Measurements from ENCODE around the gene KCNMA1. TPM values are rescaled to one million over a fixed set of nuclear protein-coding genes. Genes with fewer than 3 reads are reported as not detected.

KCNMA1 gene
- total RNA-seq, 1 donor from 2014 or later = not detected

DNA sequence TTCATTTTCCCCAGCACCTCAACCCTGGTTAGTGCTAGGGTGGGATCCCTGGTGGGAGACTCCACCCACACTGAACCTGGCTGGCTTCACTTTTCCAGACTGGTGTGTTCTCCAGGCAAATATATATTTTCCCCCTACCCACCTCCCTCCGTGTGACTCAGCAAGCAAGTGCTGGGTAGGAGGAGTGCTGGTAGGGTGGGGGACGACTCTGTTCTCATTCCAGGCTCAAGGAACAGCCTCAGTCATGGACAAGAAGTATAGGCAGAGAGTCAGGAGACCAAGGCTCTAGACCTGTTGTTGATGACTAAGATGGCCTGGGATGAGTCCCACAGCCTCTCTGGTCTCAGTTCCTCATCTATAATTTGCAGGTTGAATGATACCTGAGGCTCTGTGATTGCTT, 328.1 kb downstream of the KCNMA1 start:
- H3K27me3 Mint-ChIP-seq = no peaks in the 10 kb centered on the region
- no peaks in the 10 kb centered on the region for H3K4me1 Mint-ChIP-seq
- intact Hi-C loops (cut with micrococcal nuclease) = no loop called here
- DNase-seq = no peak
- no peak overlapping the region for H3K4me3 Mint-ChIP-seq
- H3K36me3 Mint-ChIP-seq (ENCODE audit: low read depth) = no peaks in the 10 kb centered on the region
- H3K9me3 Mint-ChIP-seq = no peaks in the 10 kb centered on the region
- no peak overlapping the region for H3K27ac Mint-ChIP-seq

DNA sequence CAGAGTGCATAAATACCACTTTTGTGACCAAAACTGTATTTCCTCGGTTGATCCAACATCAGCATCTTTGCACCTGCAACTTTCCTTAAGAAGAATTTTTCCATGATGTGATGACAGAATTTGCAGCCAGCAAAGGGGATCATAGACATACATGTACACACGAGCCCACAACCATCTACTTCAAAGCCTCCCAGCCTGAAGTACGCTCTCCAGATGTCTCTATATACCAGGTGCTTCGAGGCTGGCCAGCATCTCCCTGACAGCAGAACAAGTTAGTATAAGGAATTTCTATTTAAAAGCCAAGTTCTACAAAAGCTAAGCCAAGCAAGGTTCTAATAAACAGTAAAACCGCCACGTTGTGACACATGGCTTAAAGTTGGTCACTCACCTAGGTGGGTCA, 328.5 kb downstream of the KCNMA1 start:
- intact Hi-C loops (cut with micrococcal nuclease) = no loop called here
- Mint-ChIP-seq H3K36me3 (ENCODE audit: low read depth) (no peaks in the 10 kb centered on the region), H3K9me3 (no peaks in the 10 kb centered on the region), H3K27ac (no peak overlapping the region), H3K4me1 (no peaks in the 10 kb centered on the region), H3K4me3 (no peak overlapping the region), H3K27me3 (no peaks in the 10 kb centered on the region)
- DNase-seq = no peak

DNA sequence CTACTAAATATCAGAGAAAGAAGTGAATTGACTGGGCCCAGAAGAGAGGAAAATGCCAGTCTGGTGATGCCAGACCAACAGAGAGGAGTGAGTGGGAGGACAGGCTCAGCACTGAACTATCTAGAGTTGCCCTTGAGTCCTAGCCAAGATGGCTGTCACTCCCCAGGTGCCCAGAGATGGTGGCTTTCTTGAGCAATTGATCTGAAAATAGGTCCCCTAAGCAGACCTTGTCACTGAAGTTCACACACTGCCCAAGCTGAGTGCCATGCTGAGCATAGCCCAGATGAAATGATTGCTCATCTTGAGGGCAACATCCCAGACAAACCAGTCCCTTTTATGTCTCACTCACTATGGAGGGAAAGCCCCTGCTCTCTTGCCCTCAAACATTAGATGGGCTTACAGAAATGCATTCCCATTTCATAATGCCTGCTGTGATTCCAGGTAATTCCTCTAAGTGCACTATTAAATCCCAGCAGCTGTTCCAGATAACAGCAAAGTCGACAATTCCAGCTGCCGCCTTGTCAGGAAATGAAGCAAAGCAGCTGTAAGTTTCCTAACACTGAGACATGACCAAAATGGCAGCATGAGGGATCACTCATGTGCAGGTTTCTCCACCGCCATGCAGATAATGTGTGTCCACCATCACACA, 329.4 kb downstream of the KCNMA1 start:
- Mint-ChIP-seq H3K27ac (no peak overlapping the region), H3K27me3 (no peaks in the 10 kb centered on the region), H3K36me3 (ENCODE audit: low read depth) (no peaks in the 10 kb centered on the region), H3K4me1 (no peaks in the 10 kb centered on the region), H3K4me3 (no peak overlapping the region), H3K9me3 (no peaks in the 10 kb centered on the region)
- no peak for DNase-seq
- intact Hi-C loops (cut with micrococcal nuclease) = no loop called here

DNA sequence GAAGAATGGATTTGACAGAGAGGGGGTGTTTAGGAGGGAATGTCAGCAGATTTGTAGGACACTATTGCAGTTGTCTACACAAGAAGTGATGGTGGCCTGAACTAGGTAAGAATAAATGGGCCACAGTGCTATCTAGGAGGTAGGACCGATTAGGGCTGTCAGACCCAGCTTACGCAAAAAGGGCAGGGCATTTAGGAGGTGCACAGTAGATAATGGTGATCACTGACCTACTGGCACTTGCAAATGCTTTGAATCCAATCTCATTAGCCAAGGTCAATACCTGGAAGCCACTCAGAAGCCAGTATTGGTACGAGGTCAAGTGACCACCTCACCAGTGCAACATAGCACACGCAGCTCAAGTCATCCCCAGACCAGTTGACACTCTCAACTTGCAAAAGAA, 330.9 kb downstream of the KCNMA1 start:
- no peak for DNase-seq
- intact Hi-C loops (cut with micrococcal nuclease) = no loop called here
- no peaks in the 10 kb centered on the region for H3K4me1 Mint-ChIP-seq
- H3K4me3 Mint-ChIP-seq = no peak overlapping the region
- no peak overlapping the region for H3K27ac Mint-ChIP-seq
- H3K27me3 Mint-ChIP-seq = no peaks in the 10 kb centered on the region
- no peaks in the 10 kb centered on the region for H3K36me3 Mint-ChIP-seq (ENCODE audit: low read depth)
- H3K9me3 Mint-ChIP-seq = peaks cover 5% of the 10 kb centered on the region

DNA sequence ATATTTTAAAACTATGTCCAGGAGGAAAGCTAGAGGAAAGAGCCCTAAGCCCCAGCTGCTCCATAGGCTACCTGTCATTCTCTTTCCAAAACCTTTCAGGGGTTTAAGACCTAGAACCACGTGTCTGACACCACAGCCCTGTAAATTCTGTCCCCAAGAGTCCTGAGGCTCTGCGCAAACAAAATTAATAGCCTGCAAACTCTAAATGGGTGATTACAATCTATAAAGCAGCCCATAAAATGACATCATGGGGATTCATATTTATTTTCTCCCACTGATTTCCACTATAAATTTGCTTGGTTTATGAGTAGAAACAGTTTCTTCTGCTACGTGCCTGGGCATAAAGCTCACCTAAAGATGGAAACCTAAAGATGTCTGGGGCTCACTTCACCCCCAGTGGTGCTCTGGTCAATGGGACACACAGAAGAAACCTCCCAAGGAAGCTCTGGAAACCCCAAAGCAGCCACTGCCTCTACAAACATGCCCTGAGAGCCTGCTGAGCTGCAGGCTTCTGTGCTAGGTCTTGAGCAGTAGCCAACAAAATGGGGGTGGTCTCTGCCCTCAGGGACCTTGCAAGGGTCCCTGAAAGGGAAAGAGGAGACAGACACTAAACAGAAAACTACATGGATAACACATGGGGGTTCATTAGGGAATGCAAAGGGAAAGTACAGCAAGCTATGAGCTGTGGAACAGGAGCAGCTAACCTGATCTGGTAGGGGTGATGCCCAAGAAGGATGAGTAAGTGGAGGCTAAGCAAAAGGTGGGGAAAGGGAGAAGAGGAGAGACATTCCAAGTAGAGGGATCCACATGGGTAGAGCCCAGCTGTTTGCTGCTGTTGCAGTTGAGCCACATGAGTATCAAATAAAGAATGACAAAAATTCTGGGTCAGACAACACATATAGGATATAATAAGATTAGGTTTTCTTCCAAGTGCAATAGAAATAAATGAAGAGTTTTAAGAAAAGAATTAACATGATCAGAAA, 331.7 kb downstream of the KCNMA1 start:
- H3K4me1 Mint-ChIP-seq = no peaks in the 10 kb centered on the region
- no peak overlapping the region for H3K4me3 Mint-ChIP-seq
- DNase-seq = no peak
- H3K27me3 Mint-ChIP-seq = no peaks in the 10 kb centered on the region
- intact Hi-C loops (cut with micrococcal nuclease) = no loop called here
- H3K36me3 Mint-ChIP-seq (ENCODE audit: low read depth) = no peaks in the 10 kb centered on the region
- H3K27ac Mint-ChIP-seq = no peak overlapping the region
- H3K9me3 Mint-ChIP-seq = peaks cover 5% of the 10 kb centered on the region

DNA sequence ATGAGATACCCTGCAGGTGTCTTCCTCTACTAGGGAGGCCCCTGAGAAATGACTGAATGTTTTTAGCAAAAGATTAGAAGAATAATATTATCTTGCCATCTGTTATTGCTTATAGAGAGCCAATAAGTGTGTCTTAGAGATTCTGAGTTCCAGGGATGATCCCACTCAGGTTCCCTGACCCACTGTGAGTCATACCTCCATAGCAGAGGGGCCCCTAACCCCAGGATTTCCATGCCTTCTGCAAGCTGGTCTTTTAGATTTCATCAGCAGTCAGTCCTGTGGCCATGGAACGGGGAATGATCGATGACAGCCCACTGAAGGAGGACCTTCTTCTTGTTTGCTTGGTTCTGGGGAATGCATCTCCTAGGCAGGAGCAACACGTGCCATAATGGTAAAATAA, 333.4 kb downstream of the KCNMA1 start:
- Mint-ChIP-seq H3K36me3 (ENCODE audit: low read depth) (no peaks in the 10 kb centered on the region), H3K4me1 (no peaks in the 10 kb centered on the region), H3K9me3 (peaks cover 5% of the 10 kb centered on the region), H3K4me3 (no peak overlapping the region), H3K27me3 (no peaks in the 10 kb centered on the region), H3K27ac (no peak overlapping the region)
- intact Hi-C loops (cut with micrococcal nuclease) = no loop called here
- no peak for DNase-seq

DNA sequence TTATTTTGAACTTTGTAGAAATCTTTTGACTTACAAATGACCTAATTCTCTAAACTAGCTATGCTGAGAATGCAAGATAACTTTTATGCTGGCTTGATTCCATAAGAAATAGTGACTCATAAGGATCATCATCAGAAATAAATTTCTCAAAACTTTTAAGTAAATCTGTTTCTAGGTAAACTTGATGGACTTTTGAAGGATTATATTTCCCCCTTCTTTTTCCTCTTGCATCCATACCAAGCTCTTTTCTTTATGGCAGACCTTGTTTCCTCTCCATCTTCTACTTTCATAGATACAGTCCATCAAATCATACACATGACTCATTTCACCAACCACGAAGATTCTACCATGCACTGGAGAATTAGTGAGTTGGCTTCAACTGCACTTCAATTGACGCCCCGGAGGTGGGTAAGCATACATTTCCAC, 336.3 kb downstream of the KCNMA1 start:
- Mint-ChIP-seq H3K4me1 (no peaks in the 10 kb centered on the region), H3K27me3 (no peaks in the 10 kb centered on the region)

DNA sequence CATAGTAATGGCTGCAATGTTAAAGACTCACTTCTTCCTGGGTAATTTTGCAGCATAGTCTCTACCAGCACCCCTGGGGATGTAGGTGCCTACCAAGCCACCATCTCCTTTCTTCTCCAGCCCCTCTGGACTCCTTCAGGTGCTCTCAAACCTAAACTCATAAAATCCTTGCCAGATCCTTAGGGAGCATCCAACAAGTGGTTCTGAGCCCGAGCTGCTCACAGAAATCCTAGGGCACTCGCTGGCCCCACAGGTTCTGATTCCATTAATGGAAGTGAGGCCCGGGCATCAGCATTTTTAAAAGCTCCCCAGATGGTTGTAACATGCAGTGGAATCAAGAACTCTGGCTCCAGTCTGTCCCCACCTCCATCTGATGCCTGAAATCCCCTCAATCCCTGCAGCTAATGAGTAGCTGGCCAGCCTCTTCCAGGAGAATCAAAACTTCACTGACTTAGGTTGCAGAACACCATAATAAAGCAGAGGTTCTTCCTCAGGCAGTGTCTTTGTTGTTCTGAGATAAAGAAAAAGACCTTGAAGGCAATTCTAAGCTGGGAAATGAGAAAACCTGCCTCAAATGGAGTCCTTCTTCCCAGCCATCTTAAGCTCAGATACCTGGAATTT, 336.8 kb downstream of the KCNMA1 start:
- H3K27ac Mint-ChIP-seq = no peak overlapping the region
- H3K4me1 Mint-ChIP-seq = no peaks in the 10 kb centered on the region

More for the DNA sequence above, 336.3 kb downstream of the KCNMA1 start:
- Mint-ChIP-seq H3K4me3 (no peak overlapping the region), H3K9me3 (peaks cover 5% of the 10 kb centered on the region), H3K36me3 (ENCODE audit: low read depth) (no peaks in the 10 kb centered on the region), H3K27ac (no peak overlapping the region)
- intact Hi-C loops (cut with micrococcal nuclease) = no loop called here
- no peak for DNase-seq

DNA sequence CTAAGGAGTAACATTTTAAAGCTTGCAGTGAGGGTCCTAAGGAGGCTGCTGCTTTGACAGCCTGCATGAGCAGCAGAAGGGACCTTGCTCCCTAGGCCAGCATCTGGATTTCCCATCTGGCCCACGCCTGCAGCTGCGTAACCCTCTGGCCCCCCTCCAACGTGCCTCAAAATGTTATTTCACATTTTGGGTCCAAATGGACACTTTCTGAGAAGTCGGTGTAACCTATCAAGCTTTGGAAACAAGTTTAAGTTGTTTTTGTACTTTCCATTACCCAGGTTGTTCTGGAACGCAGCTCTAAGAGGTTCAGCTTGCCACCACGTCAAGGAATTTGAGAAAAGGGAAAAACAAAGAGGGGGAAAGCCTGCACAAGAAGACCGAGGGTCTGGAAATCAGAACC, 338.3 kb downstream of the KCNMA1 start:
- Mint-ChIP-seq H3K9me3 (peaks cover 5% of the 10 kb centered on the region), H3K36me3 (ENCODE audit: low read depth) (no peaks in the 10 kb centered on the region), H3K4me3 (no peak overlapping the region), H3K27ac (no peak overlapping the region), H3K27me3 (no peaks in the 10 kb centered on the region), H3K4me1 (no peaks in the 10 kb centered on the region)
- intact Hi-C loops (cut with micrococcal nuclease) = no loop called here
- no peak for DNase-seq

More for the DNA sequence above, 336.8 kb downstream of the KCNMA1 start:
- DNase-seq = no peak
- H3K27me3 Mint-ChIP-seq = no peaks in the 10 kb centered on the region
- H3K36me3 Mint-ChIP-seq (ENCODE audit: low read depth) = no peaks in the 10 kb centered on the region
- intact Hi-C loops (cut with micrococcal nuclease) = no loop called here
- H3K9me3 Mint-ChIP-seq = peaks cover 5% of the 10 kb centered on the region
- H3K4me3 Mint-ChIP-seq = no peak overlapping the region

DNA sequence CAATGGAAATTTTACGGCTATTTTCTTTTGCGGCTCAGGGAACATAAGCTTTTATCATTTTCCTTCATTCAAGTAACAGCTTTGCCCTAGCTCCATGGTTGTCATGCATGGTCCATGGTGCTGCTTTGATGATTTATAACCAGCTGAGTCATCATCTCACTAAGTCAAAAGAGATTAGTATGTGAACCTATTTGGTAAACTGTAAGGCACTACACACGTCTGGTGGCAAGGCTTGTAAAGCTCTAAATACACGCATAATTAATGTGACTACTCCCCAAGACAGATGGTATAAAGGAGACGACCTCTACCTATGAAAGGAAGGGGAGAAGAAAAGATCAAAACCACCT, 340.2 kb downstream of the KCNMA1 start:
- Mint-ChIP-seq H3K9me3 (peaks cover 3% of the 10 kb centered on the region), H3K27me3 (no peaks in the 10 kb centered on the region), H3K4me3 (no peak overlapping the region), H3K36me3 (ENCODE audit: low read depth) (no peaks in the 10 kb centered on the region), H3K4me1 (no peaks in the 10 kb centered on the region), H3K27ac (no peak overlapping the region)
- DNase-seq = no peak
- intact Hi-C loops (cut with micrococcal nuclease) = no loop called here

DNA sequence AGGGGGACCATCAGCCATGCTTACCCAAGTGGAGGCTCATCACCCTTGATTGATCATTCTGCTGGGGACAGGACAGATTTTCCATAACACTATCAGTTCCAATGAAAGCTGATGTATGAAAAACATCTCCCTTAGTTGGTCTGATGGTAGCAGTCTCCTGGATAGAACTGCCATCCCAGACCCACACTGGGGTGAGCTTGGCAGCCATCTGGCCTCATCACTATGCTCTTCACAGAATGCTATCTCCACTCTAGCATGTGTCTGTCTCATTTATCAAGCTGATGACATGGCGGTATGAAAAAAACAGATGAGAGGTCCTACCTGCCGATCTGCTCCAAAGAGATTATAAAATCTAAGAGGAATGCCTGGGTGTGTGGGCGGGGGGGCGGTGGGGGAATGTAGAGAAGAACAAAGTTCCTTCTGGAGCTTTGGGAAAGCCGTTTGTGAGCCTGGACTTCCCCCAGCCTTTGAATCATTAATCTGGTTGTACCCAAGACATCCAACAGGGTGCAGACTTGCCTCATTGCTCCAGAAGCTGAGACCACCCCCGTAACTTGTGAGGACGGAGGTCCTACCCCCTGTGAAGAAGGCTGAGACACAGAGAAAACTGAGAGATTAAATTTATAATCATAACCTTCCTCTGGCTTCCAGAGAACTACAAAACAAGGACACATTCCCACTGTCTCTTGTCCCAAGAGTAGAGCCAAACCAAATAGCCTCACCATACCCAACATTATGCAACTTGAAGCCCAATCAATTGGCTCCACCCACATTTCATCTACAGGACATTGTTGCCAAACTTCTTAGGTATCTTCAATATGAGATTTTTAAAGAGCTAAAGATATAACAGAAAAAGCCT, 340.8 kb downstream of the KCNMA1 start:
- DNase-seq = no peak
- Mint-ChIP-seq H3K9me3 (no peaks in the 10 kb centered on the region), H3K4me3 (no peak overlapping the region), H3K27ac (no peak overlapping the region), H3K4me1 (no peaks in the 10 kb centered on the region), H3K36me3 (ENCODE audit: low read depth) (no peaks in the 10 kb centered on the region), H3K27me3 (no peaks in the 10 kb centered on the region)
- intact Hi-C loops (cut with micrococcal nuclease) = no loop called here

DNA sequence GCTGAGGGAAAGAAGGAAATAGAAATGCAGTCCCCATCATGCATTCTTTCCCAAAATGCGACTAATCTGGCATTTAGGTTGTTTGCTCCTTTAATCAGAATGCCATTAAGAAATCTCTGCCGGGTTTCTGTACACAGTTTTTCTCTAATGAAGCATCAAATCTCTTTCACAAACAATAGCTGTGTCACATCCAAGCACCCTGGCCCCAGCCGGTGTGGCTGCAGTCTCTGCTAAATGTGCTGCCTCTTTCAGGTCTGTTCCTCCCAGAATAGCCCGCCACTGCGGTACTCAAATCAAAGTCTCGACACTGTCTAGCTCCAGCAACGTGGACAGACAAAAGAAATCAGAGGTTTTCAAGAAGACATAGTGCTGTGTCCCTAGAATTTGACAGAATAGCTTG, 343.8 kb downstream of the KCNMA1 start:
- intact Hi-C loops (cut with micrococcal nuclease) = no loop called here
- Mint-ChIP-seq H3K9me3 (no peaks in the 10 kb centered on the region), H3K27ac (no peak overlapping the region), H3K4me3 (no peak overlapping the region), H3K27me3 (no peaks in the 10 kb centered on the region), H3K36me3 (ENCODE audit: low read depth) (no peaks in the 10 kb centered on the region), H3K4me1 (no peaks in the 10 kb centered on the region)
- no peak for DNase-seq

DNA sequence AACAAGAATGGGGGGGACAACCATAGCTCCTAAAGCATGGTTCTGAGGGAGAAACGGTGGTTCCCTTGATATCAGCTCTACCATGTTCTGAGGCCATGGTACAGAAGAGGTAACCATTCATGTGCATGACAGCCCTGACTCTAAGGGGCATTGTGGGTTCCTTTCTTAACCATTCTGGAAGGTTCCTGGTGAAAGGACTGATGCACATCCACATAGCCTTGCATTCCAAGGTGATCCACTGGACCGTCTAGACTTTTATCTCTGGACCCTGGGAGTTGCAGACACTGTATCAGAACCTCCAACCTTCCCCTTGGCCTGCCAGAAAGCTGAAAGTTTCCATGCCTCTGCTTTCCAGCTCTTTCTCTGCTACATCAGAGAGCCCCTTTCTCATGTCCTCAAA, 344.3 kb downstream of the KCNMA1 start:
- Mint-ChIP-seq H3K36me3 (ENCODE audit: low read depth) (no peaks in the 10 kb centered on the region), H3K27ac (no peak overlapping the region), H3K4me1 (no peaks in the 10 kb centered on the region), H3K4me3 (no peak overlapping the region), H3K9me3 (no peaks in the 10 kb centered on the region), H3K27me3 (no peaks in the 10 kb centered on the region)
- DNase-seq = no peak
- intact Hi-C loops (cut with micrococcal nuclease) = no loop called here
